Endometrium (tissue), 2 donors: Measurements from ENCODE around the gene SLC19A1.

Experiments used
- FAIRE-seq: peaks from 2 replicates; lab custom pipeline; 2012; peaks lifted over from hg19 to GRCh38; lab: Jason Lieb, UNC
- donor health status: control.
- donor health status: control.

SLC19A1 gene

GRCh38 chr21:45558044-45558721, 15.9 kb upstream of the SLC19A1 start:
- FAIRE-seq: no peak

DNA sequence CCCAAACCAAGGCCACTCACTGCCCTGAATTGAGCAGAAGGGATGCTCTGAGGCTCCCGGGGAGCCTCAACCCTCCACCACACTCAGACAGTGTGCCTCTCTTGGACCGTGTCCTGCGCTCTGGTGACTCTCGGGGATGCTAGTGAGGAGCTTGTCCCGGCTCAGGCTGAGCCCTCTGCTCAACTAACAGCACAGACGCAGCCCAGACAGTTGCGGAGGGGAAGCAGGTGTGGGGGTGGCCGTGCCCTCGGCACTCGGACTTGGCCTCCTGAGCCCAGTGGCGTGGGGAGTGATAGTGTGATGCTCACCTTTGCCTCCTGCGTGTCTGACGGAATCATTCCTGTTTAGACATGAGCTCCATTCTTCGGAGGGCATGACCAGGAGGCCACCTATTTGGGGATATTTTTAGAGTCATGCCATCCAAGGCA, 15.4 kb upstream of the SLC19A1 start:
- FAIRE-seq: no peak

DNA sequence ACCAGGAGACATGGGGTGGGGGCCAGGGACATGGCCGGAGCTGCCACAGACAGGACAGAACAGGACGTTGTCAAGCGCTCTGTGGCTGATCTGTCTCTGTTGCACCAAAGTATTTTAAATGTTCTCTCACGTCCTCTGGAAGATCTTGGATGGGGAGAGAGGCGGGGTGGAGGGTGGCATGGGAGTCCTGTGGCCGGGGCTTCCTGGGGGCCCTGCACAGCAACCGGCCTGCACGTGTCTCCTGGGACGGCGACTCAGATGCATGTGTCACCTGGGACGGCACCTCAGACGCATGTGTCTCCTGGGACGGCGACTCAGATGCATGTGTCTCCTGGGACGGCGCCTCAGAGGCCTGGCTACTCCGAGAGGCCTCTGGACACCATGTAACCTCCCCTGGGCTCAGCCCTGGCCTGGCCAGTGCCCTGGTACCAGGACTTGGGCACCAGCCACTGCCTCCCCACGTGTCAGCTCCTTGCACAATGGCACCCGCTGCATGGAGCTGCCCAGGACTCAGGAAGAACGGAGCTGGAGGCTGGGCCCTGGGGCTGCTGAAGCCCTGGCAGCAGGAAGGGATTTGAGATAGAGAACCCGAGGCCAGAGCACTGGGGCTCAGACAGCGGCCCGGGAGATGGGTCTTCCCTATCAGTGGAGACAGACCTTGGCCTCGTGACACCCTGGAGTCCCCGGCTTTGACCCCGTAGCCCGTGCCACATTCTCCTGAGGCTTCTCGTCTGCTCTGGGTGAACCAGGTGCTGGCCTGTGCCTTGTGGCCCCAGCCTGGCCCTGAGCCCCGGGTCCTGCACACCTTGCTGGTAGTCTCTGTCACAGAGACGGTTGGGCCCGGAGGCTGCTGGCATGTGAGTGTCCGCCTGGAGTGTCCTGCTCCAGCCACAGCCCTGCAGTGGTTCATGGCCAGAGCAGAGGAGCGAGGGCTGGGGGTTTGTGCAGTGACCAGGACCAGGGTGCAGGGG, 14.7 kb upstream of the SLC19A1 start:
- FAIRE-seq: no peak

DNA sequence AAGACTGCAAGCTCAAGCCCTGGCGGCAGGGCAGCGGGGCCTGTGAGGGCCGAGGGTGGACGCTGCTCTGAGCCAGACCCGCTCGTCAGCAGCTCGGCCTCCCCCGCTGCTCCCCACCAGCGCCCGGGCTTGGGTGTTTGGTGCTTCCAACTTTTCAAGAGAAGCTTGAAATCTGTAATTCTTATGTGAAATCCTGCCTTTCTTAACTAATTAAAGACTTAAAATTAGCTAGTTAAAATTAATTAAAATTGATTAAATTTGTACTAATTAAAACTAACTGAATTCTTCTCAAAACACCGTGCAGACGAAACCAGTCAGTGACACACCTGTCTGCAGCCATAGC, 14.0 kb upstream of the SLC19A1 start:
- no peak for FAIRE-seq

GRCh38 chr21:45555557-45556301, 13.5 kb upstream of the SLC19A1 start:
- no peak for FAIRE-seq

DNA sequence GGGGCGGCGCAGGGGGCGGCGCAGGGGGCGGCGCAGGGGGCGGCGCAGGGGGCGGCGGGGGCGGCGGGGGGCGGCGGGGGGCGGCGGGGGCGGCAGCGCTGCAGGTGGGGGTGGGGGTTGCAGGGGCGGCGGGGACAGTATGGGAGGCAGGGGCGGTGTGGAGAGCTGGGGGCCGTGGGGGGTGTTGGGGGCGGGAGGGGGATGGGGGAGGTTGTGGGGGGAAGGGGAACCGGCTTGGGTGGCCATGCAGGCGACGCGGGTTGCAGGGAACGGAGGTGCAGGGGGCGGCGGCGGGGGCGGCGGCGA, 13.0 kb upstream of the SLC19A1 start:
- no peak for FAIRE-seq

DNA sequence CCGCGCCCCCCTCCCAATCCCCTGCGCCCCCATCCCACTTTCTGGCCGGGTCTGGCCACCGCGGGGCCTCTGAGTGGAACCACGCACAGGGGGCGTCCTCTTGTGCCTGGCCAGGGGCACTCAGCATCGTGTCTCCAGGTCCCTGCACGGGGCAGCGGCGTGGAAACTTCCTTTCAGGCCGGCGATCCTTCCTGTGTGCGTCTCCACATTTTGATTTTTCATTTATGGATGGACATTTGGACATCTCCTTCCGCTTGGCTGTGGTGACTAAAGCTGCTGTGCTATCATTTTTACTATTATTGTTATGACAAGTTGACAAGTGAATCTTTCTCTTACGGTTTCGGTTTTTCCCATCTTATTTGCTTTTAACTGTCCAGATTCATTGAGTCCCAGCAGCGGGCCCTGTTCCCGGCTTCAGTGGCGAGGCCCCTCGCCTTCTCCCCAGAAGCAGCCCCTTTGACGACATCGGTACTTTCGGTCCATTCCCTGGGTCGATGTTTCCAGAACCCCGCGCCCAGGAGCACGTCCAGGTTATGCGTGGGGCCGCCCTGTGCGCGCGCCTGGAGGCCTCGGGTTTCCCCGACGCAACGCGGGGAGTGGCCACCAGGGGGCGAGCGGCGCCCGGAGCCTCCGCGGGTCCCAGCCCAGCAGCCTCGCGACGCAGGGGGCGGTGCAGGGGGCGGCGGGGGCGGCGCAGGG, 12.4 kb upstream of the SLC19A1 start:
- no peak for FAIRE-seq

- FAIRE-seq: no peak
Measured at GRCh38 chr21:45552696-45553391, 10.6 kb upstream of the SLC19A1 start.

GRCh38 chr21:45551783-45552695, 9.8 kb upstream of the SLC19A1 start:
- FAIRE-seq: no peak

DNA sequence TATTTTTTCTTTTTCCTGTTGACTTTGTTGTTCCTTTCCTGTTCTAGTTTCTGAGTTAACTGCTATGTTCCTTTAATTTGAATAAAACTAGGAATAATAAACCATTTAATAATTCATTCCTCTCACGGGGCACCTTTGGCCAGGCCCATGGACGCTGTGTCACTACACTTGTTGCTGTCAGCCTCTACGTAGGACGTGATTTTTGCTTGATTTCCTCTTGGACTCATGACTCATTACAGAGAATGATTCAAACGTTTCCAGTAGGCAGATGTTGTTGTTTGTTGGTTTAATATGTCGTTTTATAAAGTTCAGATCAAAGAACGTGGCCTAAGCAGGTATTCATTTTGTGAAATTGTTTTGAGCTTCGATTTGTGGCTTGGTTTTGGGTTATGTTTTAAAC, 9.1 kb upstream of the SLC19A1 start:
- no peak for FAIRE-seq

- no peak for FAIRE-seq
Measured at GRCh38 chr21:45550522-45551210, 8.4 kb upstream of the SLC19A1 start.

GRCh38 chr21:45549626-45550463, 7.6 kb upstream of the SLC19A1 start:
- no peak for FAIRE-seq

DNA sequence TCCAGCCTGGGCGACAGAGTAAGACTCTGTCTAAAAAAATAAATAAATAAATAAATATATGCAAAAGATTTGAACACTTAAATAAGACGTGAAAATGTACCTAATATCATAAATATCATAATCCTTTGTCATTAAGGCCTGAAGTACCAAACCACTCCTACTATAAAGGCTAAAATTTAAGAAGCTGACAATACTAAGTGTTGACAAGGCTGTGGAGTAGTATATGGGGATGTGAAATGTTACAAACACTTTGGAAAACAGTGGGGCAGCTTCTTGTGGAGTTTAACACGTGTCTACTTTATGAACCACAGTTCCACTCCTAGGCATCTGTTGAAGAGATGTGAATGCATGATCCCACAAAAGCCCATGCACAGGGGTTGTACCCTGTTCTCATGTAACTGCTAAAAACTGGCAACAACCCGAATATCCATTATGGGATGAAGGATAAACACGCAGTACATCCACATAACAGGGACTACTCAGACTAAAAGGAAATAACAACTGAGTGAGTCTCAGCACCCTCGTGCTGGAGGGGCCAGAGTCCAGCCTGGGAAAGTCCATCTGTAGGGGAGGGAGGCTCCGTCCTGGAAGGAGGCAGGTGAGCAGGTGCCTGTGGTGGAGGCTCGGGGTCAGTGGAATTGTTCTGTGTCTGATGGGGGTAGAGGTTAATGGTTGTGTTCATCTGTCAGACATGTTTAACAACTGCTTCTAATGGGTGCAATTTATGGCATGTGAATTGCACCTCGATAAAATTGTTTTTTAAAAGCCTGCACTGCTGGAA, 6.7 kb upstream of the SLC19A1 start:
- FAIRE-seq: no peak

GRCh38 chr21:45547545-45547900, 5.3 kb upstream of the SLC19A1 start:
- FAIRE-seq: no peak

- FAIRE-seq: no peak
Measured at GRCh38 chr21:45546636-45547544, 4.7 kb upstream of the SLC19A1 start.

DNA sequence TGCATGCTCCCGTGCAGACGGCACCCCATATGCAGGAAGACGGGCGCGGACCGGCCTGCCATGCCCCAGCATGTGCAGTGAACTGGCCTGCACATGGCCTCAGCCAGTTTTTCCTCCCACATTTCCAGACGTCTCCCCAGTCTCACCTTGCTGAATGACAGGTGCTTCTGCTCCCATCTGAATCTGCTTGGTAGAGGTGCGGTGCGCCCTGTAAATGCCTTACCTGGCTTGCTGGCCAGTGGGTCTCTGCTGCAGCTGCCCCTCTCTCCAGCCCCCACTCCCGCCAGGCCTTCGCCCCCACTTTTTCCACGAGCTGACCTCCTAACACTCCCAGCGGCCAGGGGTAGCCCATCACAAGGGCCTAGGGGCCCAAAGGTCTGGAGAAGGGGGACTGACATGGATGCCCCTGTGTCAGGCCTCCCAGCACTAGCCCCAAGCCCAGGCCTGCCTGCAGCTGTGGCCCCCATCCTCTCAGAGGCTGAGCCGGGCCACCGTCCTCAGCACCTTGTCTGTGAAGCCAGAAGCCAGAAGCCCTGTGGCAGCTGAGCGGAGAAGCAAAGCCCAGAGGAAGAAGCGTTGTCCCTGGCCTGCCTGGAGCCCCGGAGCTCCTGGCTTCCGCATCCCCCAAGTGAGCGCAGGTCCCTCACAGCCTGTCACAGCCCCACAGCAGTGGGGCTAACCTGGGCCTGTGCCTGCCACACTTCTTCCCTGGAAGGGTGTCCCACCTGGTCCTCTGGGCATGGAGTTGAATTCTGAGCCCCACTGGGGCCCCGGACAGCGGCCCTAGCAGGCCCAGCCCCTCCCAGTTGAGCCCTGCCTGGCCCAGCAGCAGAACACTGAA, 3.7 kb upstream of the SLC19A1 start:
- no peak for FAIRE-seq
